ENCODE results near the gene ICE1.
"Not testable (repeated sequence)": the region's sequence is repeated elsewhere in the genome, so short reads cannot be mapped to it uniquely, and the experiment has no call there.

Gene ICE1

DNA sequence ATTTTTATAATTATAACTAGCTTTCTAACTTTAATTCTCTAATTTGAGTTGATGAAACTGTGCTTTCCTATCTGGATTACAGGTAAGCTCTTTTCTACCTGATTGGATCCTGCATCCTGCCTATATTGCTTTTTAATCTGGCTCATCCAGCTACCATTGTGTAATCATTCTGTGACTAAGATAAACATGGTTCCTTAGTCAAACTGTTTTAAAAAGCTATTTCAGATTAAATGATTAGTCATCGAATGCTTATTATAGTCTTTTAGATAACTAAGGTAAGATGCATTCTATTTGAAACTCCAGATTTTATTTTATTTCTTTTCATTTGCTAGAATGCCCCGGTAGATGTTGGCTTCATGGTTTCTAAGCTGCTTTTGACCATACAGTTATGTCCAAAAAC lies 50.7 kb downstream of the ICE1 start:
- ChIA-PET POLR2A (ENCODE audit: low non-redundant PET) (no interaction called here), CTCF (interaction anchor here (0.8 kb wide), 1 partner anchor 17 kb away, joined by 3 read pairs; no protein-coding TSS in a partner anchor)
- no peak for DNase-seq (ENCODE audit: low spot score)

DNA sequence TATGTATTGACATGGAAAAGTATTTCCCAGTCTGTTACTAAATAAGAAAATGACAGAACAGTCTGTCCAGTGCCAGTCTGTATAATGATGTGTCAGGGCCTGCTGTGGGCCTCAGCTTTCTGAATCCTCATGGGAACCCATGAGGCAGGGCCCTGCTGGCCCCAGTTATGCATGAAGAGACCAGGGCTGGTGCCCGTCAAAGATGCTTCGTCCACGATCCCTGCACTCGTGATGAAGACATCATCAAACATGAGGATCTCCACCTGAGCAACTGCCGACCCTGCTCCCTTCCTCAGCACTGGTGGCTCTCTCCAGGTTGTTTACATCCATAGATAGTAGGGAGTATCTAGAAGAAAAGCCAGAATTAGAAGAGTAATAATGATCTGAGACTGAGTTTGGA lies 52.5 kb downstream of the ICE1 start:
- ChIA-PET CTCF (no interaction called here), POLR2A (ENCODE audit: low non-redundant PET) (no interaction called here)
- TF ChIP-seq, protein P1, sequence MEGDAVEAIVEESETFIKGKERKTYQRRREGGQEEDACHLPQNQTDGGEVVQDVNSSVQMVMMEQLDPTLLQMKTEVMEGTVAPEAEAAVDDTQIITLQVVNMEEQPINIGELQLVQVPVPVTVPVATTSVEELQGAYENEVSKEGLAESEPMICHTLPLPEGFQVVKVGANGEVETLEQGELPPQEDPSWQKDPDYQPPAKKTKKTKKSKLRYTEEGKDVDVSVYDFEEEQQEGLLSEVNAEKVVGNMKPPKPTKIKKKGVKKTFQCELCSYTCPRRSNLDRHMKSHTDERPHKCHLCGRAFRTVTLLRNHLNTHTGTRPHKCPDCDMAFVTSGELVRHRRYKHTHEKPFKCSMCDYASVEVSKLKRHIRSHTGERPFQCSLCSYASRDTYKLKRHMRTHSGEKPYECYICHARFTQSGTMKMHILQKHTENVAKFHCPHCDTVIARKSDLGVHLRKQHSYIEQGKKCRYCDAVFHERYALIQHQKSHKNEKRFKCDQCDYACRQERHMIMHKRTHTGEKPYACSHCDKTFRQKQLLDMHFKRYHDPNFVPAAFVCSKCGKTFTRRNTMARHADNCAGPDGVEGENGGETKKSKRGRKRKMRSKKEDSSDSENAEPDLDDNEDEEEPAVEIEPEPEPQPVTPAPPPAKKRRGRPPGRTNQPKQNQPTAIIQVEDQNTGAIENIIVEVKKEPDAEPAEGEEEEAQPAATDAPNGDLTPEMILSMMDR (conservative IDR thresholded peaks at IDR 0.05; ENCODE audit: low read depth) = no peak

More for the DNA sequence above, 50.7 kb downstream of the ICE1 start:
- no peak overlapping the region for H3K27ac ChIP-seq
- TF ChIP-seq, protein P1 (conservative IDR thresholded peaks at IDR 0.05; ENCODE audit: low read depth) = no peak

DNA sequence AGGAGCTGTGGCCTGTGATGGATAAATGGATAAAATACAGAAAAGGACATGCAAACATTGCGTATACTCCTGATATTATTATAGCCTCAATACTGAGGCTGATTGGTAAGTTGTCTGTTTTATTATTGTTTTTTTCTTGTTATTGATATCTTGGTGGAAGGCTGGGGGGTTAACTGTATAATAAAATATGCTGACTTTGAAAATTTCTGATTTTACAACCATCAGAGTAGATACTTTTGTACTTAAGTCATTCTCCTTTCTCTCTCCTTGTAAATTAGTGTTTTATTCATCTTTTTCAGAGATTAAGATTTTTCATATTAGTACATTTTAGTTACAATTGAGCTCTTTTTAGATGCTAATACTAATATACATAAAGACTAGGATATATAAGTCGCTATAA lies 53.5 kb downstream of the ICE1 start:
- ChIA-PET POLR2A (ENCODE audit: low non-redundant PET) (no interaction called here), CTCF (no interaction called here)
- DNase-seq (ENCODE audit: low spot score) = no peak
- no peak overlapping the region for H3K27ac ChIP-seq
- TF ChIP-seq, protein P1 (conservative IDR thresholded peaks at IDR 0.05; ENCODE audit: low read depth) = no peak

More for the DNA sequence above, 52.5 kb downstream of the ICE1 start:
- H3K27ac ChIP-seq = no peak overlapping the region
- no peak for DNase-seq (ENCODE audit: low spot score)

DNA sequence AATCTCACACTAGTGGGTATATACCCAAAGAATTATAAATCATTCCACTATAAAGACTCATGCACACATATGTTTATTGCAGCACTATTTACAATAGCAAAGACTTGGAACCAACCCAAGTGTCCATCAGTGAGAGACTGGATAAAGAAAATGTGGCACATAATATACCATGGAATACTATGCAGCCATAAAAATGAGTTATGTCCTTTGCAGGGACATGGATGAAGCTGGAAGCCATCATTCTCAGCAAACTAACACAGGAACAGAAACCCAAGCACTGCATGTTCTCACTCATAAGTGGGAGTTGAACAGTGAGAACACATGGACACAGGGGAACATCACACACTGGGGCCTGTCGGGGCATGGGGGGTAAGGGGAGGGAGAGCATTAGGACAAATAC lies 57.1 kb downstream of the ICE1 start:
- H3K27ac ChIP-seq; DNase-seq (ENCODE audit: low spot score); POLR2A ChIA-PET (ENCODE audit: low non-redundant PET); CTCF ChIA-PET: not testable (repeated sequence)

DNA sequence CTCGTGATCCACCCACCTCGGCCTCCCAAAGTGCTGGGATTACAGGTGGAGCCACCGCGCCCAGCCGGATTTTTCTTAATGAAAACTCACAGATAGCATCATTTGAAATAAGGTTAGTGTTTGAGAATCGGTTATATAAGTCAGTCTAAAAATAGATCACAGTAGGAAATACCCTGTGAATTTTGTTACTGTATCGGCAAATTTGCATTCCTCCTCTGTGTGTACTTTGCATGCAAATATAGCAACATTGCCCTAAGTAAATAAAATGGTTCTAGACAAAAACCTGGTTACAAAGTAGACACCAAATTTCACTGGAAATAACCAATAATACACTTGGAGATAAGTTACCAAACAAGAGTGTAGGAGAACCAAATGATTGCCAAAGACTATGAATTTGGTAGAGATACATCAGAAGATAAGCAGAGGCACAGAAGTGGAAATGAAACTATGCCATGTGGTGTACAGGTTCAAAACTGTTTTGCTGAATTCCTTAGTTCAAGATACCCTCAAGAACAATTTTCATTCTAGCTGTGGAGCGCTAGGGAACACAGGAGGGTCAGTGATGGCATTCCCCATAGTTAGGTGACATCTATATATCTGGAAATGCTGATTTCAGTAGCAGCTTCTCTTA lies 58.1 kb downstream of the ICE1 start:
- no peak for DNase-seq (ENCODE audit: low spot score)
- no peak overlapping the region for H3K27ac ChIP-seq
- TF ChIP-seq, protein P1 (conservative IDR thresholded peaks at IDR 0.05; ENCODE audit: low read depth) = no peak
- ChIA-PET POLR2A (ENCODE audit: low non-redundant PET) (no interaction called here), CTCF (no interaction called here)

DNA sequence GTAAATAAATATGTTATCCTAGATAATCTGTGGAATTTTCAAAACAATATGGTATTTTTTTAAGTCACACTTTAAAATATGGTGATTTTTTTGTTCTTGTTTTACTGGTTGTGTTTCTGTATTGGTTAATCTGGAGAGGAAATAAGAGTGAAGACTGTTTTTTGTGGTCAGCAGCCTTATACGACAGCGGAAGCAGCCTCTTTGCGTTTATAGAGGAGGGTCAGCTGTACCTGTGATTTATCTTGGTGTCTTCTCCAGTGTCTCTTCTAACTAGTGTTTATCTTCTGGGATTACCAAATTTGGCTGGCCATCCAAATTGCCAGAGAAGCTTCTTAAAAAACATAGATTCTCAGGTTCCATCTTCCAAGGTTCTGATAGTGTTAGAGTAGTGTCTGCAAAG lies 58.7 kb downstream of the ICE1 start:
- POLR2A ChIA-PET (ENCODE audit: low non-redundant PET) = no interaction called here
- DNase-seq (ENCODE audit: low spot score) = no peak
- TF ChIP-seq, protein P1 (conservative IDR thresholded peaks at IDR 0.05; ENCODE audit: low read depth) = no peak
- CTCF ChIA-PET = no interaction called here
- H3K27ac ChIP-seq = no peak overlapping the region

DNA sequence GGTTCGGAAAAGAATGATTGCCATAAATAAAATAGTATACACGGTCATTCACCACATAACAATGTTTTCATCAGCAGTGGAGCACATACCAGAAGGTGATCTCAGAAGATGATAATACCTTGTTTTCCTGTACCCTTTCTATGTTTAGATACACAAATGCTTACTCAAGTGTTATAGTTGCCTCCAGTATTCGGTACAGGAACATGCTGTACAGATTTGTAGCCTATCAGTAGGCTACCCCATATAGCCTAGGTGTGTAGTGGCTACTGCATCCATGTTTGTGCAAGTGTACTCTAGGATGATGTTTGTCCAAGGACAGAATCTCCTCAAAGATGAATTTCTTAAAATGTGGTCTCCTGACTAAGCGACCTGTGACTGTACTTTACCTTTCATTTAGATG lies 59.2 kb downstream of the ICE1 start:
- TF ChIP-seq, protein P1 (conservative IDR thresholded peaks at IDR 0.05; ENCODE audit: low read depth) = no peak
- DNase-seq (ENCODE audit: low spot score) = no peak
- ChIA-PET POLR2A (ENCODE audit: low non-redundant PET) (no interaction called here), CTCF (no interaction called here)
- no peak overlapping the region for H3K27ac ChIP-seq
